ENCODE data around the gene KLHL35.

KLHL35 gene, protein sequence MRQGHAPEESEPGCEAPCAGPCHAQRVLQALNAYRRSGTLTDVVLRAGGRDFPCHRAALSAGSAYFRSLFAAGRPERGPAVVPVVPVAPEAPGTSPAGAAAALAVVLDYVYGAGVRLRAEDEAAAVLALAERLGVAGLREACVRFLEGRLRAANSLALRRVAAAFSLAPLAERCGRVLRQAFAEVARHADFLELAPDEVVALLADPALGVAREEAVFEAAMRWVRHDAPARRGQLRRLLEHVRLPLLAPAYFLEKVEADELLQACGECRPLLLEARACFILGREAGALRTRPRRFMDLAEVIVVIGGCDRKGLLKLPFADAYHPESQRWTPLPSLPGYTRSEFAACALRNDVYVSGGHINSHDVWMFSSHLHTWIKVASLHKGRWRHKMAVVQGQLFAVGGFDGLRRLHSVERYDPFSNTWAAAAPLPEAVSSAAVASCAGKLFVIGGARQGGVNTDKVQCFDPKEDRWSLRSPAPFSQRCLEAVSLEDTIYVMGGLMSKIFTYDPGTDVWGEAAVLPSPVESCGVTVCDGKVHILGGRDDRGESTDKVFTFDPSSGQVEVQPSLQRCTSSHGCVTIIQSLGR

DNA sequence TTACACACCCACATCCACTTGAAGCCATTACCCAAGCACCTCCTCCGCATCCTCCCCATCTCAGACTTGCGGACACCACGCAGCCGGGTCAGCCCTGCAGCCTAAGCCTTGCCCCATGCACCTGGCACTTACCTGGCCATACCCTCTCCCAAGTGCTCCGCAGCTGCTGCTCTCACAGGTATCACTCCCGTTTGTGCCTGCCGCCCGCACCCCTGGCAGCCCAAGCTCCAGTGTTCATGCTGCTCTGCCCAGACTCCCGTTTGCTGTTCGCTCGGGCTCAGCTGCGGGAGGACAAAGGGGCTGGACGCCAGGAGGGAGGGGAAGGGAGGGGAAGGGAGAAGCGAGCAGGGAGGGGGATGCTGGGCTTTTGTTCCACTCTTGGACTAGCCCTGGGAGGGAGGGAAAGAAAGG lies at the start of gene KLHL35:
KLHL35 (minus strand) TSS at position 293 of the 411 bp plus-strand sequence. CDS start 2,574 bp downstream, outside the sequence.
- no peak for DNase-seq (ENCODE audit: low read depth, low spot score)

DNA sequence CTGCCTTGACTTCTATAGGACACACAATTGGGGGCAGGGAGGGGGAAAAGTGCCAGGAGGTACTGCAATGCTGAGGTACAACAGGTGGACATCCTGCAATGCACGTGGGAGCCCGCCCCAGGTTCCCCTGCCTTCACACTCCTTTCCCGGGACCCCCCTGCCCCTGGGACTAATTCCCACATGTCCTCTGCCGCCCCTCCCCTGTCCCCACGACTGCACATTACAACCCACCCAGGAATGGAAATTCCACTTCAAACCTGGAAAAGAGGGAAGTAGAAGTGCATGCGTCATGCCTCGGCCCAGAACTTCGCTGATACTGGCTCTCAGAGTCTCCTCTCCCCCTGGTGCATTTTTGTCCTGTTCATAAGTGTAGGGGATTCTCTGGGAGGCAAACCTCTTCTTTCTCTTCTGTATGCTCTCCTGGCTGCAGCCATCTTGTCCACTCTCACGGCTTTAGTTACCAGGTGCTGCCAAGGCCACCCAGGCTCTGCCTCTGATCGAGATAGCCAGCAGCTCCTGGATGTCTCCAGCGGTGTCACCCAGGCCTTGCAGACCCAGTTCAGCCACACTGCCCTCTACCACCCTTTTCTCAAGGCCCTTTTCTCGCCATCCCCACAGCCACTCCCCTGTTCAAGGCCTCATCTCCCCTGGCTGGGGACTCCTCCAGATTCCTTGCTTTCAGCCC lies 49.1 kb upstream of the KLHL35 start:
- DNase-seq (ENCODE audit: low read depth, low spot score) = no peak

DNA sequence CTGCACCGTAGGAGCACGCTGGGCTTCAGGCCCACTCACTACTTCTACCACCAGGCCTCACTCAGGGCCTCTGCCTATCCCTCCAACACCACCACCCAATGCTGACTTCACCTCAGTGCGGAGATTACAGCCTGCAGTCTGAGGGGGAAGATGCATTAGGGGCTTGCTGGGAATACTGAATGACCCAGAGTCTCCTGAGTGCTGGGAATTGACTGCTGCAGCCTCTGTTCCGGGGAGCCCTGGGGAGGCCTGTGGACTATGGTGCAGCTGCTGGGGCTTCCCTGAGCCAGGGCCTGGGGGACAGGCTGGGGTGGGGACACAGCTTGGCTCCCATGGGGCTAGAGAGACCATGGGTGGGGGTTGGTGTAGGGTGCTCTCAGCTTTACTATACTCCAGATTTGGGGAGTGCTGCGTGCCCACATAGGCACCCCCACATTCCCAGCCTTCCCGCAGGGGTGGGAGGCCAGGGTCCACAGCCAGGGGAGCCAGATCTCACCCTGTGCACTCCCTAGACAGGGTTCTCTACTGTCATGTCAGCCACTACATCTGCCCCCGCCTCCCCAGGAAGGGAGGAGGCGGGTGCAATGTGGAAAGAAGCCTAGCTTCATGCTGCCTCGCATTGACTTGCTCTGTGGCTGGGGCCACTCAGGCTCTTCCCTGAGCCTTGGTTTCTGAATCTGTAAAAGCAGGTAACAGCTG lies 48.4 kb upstream of the KLHL35 start:
- DNase-seq (ENCODE audit: low read depth, low spot score) = no peak

DNA sequence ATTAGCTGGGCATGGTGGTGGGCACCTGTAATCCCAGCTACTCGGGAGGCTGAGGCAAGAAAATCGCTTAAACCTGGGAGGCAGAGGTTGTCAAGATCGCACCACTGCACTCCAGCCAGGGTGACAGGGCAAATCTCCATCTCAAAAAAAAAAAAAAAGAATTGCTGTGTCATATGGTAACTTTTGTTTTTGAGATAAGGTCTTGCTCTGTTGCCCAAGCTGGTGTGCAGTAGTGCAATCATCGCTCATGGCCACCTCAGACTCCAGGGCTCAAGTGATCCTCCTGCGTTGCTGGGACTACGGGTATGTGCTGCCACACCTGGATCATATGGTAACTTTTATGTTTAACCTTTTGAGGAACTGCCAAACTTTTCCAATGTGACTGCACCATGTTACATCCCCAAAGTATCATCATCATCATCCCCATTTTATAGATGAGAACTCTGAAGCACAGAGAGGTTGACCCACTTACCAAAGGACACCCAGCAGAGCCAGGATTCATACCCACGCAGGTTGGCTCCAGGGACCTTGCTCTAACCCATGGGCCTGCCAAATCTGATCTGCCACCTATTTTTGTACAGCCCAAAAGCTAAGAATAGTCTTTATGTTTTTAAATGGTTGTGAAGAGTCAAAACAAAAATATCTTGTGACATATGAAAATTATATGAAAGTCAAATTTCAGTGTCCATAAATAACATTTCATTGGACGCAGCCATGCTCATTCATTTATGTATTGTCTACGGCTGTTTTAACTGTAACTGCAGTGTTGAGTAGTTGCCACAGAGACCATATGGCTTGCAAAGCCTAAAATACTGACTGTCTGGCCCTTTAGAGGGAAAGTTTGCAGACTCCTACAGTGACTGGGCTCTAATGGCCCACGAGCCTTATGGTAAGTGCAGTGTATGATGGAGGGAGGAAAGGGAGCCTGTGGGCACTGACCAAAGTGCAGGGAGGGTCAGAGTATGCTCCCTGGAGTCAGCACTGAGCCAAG lies 47.5 kb upstream of the KLHL35 start:
- DNase-seq (ENCODE audit: low read depth, low spot score) = no peak

- no peak for DNase-seq (ENCODE audit: low read depth, low spot score)
These were observed 46.7 kb upstream of the KLHL35 start for GRCh38 chr11:75479597-75480145.

DNA sequence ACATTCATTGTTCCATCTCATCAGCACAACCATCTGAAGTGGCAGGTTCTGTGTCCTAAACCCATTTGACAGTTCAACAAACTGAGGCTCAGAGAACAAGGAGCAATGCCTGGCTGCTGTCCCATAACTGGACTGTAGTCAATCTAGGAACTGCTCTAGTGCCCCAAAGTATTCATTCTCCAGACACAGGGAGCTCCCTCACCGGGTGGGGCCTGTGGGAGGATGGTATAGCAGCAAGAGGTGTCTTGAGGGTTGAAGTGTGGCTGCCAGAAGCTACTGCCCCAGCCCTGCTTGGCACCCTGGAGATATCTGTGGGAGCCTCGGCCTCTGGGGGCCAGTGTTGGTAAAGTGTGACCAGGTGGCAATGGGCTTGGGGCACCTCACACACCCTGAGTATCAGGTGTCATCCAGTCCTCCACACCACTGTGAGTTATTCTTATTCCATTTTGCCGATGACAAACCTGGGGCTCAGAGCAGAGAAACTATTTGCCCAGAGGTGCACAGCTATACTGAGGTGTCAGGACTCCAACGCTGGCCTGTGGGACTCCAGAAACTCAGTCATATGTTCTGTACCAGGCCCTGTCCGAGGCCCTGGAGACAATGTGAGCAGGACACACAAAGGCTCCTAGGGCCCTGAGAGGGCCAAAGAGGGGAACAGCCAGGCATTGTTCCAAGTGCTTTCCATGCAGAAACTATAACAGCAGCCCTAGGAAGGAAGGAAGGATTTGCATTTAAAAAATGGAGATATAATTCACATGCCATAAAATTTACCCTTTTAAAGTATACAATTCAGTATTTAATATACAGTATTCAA lies 46.0 kb upstream of the KLHL35 start:
- no peak for DNase-seq (ENCODE audit: low read depth, low spot score)

DNA sequence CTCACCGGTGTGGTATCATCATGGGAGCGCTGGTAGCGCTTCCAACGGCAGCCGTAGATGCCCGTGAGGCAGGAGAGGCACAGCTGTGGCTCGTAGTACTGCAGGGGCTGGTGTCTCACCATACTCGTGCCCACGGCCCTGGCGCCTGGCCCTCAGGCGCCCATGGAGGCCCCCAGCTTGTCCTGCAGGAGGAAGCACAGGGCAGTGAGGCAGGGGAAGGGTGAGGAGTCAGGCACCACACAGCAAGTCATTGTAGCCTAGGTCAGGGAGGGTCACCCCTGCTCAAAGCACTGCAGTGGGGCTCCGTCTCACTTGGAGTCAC lies 44.6 kb upstream of the KLHL35 start:
- no peak for DNase-seq (ENCODE audit: low read depth, low spot score)

GRCh38 chr11:75476739-75477613 lies 44.0 kb upstream of the KLHL35 start:
- no peak for DNase-seq (ENCODE audit: low read depth, low spot score)

- no peak for DNase-seq (ENCODE audit: low read depth, low spot score)
These were observed 43.0 kb upstream of the KLHL35 start for GRCh38 chr11:75475767-75476650.

DNA sequence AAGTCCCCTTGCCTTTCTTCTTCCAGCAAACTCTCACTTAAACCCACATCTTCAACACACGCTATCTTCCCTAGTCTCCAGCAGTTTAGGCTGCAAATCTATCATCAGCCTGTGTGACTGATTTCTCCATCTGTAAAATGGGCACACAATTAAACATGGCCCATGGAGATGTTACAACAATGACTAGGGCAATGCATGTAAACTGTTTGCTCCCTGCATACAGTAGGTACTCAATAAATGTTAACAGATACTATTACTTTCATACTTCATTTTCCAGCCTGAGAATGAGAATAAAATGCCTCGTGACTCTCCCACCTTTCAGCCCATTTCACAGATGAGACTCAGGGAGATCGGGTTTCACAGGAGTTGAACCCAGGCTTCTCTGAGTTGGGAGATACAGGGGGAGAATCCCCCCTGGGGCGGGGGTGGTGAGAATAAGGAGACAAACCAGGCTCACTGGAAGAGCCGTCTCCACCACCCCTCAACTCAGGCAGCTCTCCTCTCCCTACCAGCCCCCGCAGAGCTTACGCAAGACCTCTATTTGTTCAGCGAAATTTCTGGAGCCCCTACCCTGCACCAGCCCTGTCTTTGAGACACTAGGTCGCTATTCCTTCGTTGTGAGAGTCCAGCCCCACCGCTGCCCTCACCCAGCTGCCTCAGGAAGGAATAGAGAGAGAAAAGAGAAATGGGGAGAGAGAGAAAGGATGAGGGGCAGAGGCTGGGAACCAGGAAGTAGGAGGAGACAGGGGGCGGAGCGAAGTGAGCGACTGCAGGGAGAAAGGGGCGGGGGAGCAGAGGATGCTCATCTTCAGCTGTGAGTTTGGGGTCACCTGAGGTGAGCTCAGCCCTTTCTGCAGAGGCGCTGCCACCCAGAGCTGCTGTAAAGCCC lies 42.1 kb upstream of the KLHL35 start:
- peak; percentile 21 for DNase-seq (ENCODE audit: low read depth, low spot score)

DNA sequence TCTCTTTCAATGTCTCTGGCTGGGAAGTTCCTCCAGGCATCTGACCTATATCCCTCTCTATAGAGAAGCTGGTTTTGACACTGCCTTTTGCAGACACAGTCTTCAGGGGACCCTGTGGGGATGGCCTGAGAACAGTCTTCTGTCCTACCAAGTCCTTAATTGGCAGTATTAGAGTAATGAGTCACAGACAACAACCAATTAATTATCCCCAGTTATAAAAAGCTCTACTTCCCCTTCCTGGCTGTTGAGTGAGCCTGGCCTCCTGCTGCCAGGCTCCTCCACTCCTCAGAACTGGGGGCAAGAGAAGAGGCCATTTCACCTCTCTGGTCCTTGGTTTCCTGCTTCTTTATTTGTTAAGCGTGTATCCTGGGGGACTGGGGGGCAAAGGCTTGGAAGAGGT lies 41.2 kb upstream of the KLHL35 start:
- DNase-seq (ENCODE audit: low read depth, low spot score) = no peak

DNA sequence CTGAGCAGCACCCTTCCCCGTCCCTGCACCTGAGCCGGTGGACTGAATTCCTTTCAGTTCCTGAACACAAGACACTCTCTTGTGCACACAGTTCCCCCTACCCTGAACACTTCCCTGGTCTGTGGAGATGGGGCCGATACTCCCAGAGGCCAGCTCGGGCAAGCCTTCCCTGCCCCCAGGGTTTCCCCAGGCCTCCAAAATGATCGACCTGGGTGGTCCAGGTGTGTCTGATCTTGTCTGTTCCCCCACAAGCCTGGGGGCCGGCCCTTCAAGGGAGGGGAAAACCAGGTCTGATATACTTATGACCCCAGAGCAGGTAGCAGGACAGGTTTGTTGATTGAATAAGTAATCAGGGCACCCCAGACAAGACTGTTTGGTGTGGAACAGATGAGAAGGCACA lies 40.7 kb upstream of the KLHL35 start:
- no peak for DNase-seq (ENCODE audit: low read depth, low spot score)

- no peak for DNase-seq (ENCODE audit: low read depth, low spot score)
These were observed 39.2 kb upstream of the KLHL35 start for GRCh38 chr11:75472081-75472732.

DNA sequence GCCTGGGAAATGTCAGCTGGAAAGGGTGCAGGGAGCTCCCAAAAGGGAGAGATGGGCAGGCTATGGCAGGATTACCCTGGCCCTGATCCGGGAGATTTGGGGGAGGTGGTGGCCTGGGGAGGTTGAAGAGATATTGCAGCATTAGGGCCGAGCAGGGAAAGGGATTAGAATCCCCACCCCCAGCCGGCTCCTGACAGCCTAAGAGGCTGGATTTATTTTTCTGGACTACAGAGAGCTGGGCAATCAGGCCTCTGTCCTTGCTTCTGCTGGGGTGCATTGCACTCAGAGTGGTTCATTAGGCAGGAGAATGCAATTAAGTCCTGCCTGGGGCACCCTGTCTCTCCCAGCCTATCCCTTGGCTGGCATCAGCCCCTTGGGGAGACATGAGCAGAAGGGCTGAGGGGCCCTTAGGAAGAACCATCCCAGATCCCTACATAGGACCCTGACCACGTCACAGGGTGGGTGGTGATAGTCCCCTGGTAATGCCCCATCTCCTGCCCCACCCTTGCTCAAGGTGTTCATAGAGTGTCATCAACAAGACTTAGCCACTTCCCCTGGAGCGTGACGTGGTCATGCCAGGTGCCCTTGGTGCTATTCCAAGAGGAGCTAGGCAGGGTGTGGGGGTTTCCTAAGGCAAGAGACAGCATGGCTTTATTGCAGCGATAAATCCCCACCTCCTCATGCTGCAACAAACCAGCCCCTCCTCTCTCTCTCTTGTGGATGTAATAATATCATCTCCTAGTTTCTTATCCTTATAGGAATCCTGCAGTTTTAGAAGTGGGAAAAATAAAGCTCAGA lies 38.4 kb upstream of the KLHL35 start:
- DNase-seq (ENCODE audit: low read depth, low spot score) = no peak

GRCh38 chr11:75470476-75471080 lies 37.6 kb upstream of the KLHL35 start:
- no peak for DNase-seq (ENCODE audit: low read depth, low spot score)
